ENCODE results near the gene ARFRP1. TPM values are rescaled to one million over a fixed set of nuclear protein-coding genes. Genes with fewer than 3 reads are reported as not detected.
"Not testable (repeated sequence)": the region's sequence is repeated elsewhere in the genome, so short reads cannot be mapped to it uniquely, and the experiment has no call there.

ARFRP1 gene
- total RNA-seq, 4 donors from 2014 or later = 25.5 to 44.3 (median 40.9) TPM

DNA sequence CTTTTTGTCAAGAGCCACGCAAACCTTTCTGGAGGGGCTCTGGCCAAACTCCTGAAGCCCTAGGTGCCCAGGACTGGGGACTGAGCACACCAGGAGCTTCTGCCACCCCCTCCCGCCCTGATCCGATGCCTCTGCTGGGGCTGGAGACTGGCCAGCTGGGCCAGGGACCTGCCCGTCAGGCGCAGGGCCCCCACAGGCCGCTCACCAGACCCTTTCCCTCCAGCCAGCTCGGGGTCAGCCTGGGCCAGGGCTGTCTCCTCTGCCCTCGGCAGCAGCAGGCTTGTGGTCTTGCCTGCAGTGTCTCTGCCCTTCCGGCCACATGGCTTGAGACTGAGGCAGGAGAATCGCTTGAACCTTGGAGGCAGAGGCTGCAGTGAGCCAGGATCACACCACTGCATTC, 35.1 kb downstream of the ARFRP1 start:
- ATAC-seq (ENCODE audit: low FRiP score) (peak; percentile 42), DNase-seq (ENCODE audit: low spot score) (no peak)
- TF ChIP-seq, protein P1, sequence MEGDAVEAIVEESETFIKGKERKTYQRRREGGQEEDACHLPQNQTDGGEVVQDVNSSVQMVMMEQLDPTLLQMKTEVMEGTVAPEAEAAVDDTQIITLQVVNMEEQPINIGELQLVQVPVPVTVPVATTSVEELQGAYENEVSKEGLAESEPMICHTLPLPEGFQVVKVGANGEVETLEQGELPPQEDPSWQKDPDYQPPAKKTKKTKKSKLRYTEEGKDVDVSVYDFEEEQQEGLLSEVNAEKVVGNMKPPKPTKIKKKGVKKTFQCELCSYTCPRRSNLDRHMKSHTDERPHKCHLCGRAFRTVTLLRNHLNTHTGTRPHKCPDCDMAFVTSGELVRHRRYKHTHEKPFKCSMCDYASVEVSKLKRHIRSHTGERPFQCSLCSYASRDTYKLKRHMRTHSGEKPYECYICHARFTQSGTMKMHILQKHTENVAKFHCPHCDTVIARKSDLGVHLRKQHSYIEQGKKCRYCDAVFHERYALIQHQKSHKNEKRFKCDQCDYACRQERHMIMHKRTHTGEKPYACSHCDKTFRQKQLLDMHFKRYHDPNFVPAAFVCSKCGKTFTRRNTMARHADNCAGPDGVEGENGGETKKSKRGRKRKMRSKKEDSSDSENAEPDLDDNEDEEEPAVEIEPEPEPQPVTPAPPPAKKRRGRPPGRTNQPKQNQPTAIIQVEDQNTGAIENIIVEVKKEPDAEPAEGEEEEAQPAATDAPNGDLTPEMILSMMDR (IDR thresholded peaks at IDR 0.05) = no peak

DNA sequence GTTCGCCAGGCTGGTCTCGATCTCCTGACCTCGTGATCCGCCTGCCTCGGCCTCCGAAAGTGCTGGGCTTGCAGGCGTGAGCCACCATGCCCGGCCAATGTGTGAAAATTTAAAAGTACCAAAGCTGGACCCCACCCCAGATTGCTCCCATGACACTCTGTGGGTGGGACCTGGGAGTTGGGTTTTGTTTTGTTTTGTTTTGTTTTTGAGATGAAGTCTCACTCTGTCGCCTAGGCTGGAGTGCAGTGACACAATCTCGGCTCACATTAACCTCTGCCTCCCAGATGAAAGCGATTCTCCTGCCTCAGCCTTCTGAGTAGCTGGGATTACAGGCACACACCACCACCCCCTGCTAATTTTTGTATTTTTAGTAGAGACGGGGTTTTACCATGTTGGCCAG, 36.1 kb downstream of the ARFRP1 start:
- not testable (repeated sequence) for ATAC-seq (ENCODE audit: low FRiP score); DNase-seq (ENCODE audit: low spot score)

DNA sequence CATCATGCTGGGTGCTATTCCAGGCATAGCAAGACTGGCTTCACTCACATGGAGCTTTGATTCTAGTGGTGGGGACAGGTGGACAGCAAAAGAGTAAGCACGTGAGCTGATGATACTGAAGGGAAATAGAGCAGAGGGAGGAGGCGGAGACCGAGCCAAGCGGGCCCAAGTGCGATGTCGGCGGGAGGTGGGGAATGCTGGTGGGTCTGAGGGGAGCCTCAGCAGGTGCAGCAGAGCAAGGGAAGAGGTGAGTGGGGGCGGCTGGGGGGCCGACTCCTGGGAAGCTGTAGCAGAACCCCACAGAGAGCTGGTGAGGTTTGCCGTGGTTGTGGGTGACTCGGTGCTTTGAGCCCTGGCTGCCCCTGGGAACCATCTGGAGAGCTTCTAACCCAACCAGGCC, 39.4 kb downstream of the ARFRP1 start:
- no peak for DNase-seq (ENCODE audit: low spot score)
- TF ChIP-seq, protein P1 (IDR thresholded peaks at IDR 0.05) = no peak
- ATAC-seq (ENCODE audit: low FRiP score) = no peak

DNA sequence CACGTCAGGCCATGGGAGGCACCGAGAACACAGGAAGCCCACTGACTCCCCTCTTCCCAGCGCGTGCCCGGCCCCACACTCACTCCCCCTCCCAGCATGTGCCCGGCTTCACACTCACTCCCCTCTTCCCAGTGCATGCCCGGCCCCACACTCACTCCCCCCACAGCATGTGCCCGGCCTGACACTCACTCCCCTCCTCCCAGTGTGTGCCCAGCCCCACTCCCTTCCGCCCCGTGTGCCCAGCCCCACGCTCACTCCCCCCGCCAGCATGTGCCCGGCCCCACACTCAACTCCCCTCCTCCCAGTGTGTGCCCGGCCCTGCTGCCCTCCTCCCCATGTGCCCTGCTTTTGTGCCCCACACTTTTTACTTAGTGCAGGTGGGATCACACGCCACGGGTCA, 39.9 kb downstream of the ARFRP1 start:
- TF ChIP-seq, protein P1 (IDR thresholded peaks at IDR 0.05) = no peak
- no peak for ATAC-seq (ENCODE audit: low FRiP score)

DNA sequence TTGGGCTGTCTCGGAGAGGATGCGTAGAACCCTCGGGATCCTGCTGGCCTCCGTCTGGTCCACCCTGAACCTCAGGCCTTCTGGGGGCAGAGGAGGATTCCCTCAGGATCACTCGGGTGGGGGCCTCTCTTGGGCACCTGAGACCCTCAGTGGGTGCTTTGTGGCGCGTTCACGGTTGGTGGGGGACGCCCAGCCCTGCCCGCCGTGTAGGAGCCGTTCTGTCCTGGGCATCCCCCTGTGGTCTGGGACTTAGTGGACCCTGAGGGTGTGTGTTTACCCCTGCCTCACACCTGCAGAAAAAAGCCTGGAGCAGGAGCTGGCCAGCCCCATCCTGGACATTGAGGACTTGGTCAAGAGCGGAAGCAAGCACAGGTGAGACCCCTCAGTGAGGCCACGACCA, 42.1 kb downstream of the ARFRP1 start:
- ATAC-seq (ENCODE audit: low FRiP score) (peak; percentile 5), DNase-seq (ENCODE audit: low spot score) (no peak)
- TF ChIP-seq, protein P1 (IDR thresholded peaks at IDR 0.05) = no peak

More for the DNA sequence above, 39.9 kb downstream of the ARFRP1 start:
- DNase-seq (ENCODE audit: low spot score) = no peak

DNA sequence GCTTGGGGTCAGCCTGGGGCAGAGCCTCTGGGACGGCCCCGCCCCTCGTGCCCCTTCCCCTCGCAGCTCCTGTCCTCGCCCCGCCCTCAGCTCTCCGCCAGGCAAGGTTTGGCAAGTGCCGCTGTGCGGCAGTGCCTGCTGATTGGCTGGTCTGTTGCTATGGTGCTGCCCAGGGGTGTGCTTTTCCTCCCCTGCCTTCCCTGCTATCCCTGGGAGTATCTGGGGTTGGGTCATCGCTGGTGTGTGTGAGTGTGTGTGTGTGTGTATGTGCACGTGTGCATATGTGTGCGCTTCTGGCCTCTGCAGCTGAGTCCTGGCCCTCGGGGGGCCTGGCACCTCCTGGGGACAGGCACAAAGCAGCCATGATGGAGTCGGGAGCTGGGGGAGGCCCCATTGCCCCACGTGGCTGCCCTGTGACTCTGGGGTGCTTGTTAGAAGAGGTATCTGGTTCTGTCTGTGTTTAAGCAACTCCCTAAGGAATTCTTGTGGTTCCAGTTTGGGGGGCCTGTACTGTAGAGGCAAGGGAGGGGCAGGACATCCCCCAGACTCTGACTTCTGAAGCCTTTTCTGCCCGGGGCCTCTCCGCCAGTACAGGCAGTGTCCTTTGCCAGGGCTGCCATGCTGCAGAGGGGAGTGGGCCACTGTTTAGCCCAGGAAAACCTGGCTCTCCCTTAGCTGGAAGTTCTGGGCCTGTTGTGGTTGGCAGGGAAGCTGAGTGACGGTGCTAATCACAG, 42.7 kb downstream of the ARFRP1 start:
- no peak for DNase-seq (ENCODE audit: low spot score)
- ATAC-seq (ENCODE audit: low FRiP score) = peak; percentile 77
- TF ChIP-seq, protein P1 (IDR thresholded peaks at IDR 0.05) = no peak

DNA sequence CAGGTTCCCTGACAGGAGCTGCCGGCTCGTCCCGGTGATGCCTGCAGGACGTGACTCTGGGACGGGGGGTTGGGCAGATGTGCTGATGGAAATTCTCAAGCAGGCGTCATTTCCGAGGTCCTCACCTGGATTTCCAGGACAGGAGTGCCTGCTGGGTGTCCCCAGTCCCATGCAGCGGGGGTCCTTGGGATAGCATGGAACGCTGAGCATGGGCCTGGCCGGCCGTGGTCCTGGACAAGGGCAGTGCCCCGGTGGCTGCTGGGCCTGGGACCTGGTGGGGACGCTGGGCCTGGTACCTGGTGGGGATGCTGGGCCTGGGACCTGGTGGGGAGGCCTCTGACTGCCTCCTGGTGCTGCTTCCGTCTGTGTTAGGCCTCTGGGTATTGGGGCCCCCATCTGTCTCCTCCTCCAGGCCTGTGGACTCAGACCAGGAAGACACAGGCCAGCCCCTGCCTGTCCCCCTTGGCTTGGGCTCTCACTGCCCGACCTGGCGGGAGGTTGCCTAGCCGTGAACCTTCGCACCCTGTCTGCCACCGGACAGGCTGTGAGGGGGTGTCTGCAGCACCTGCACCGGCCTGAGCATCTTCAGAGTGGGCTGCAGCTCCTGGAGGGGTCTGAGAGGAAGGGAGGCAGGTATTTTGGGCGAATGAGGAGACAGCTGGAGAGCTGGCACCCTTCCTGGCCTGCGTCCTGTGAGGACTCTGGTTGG, 43.5 kb downstream of the ARFRP1 start:
- no peak for ATAC-seq (ENCODE audit: low FRiP score)
- no peak for DNase-seq (ENCODE audit: low spot score)
- TF ChIP-seq, protein P1 (IDR thresholded peaks at IDR 0.05) = no peak
